GM21717 (cell line): ENCODE data around the gene CNOT6.
A peak's percentile ranks its signal among the peaks of the same experiment; 100 is the strongest.
"Not testable (repeated sequence)": the region's sequence is repeated elsewhere in the genome, so short reads cannot be mapped to it uniquely, and the experiment has no call there.

Experiments used
- ATAC-seq: cut with Tn5 transposase; IDR thresholded peaks from one replicate; pipeline ENCODE4 v1.9.1; 2021; ENCODE audit warnings: mild to moderate bottlenecking, moderate library complexity; ENCODE audit not compliant: unreplicated experiment

The CNOT6 gene

DNA sequence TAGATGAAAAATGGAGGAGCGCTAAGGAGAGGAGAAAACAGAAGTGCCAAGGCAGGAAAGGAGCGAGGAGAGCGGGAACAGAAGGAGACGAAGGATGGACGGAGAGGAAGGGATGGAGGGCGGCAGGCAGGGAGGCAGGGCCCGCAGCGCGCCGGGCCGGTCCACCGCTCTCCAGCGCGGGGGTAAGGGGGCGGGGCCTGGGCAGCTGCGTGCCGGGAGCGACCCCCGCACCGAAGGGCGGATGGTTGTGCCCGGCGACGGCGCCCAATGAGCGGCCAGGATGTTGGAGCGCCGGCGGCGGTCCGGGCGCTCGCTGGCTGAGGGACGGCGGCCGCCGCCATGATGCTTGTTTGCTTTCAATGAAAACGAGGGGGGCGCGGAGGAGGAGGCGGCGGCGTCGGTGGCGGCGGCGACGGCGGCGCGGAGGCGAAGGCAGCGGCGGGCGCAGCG is at the start of gene CNOT6:
TSS of gene CNOT6 (plus strand) at position 320 of the 450 bp plus-strand sequence. CDS start 34,898 bp downstream, outside the sequence.
- peak; percentile 88 for ATAC-seq

DNA sequence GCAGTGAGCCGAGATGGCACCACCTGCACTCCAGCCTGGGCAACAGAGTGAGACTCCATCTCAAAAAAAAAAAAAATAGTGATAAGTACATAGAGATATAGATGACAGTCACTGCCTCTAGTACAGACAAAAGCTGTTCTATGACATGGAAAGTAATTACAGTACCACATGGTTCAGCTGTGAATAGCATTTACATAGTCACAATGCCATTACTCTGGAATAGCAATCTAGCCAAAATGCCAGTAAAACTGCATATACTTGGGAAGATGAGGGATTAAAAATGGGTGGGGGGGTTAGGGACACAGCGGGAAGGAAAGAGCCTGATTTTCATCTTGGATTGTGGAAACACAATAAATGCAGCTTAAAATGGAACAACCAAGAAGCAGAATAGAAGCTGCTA is 39.4 kb upstream of the CNOT6 start:
- no peak for ATAC-seq

DNA sequence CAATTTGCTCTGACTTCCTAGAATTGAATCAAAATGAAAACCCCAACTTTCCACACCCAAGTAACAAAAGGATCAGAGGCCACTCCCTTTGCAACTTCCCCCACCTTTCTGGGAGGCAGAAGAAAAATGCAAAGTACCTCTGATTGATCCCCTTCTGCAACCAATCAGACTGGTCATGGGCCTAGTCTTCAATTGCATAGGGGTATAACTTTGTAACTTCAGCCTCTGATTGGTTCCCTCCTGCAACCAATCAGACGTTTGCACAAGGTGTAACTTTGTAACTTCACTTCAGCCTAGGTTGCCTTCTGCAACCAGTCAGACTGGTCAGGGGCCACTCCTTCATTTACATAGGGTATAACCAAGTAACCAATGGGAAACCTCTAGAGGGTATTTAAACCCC is 38.3 kb upstream of the CNOT6 start:
- no peak for ATAC-seq

DNA sequence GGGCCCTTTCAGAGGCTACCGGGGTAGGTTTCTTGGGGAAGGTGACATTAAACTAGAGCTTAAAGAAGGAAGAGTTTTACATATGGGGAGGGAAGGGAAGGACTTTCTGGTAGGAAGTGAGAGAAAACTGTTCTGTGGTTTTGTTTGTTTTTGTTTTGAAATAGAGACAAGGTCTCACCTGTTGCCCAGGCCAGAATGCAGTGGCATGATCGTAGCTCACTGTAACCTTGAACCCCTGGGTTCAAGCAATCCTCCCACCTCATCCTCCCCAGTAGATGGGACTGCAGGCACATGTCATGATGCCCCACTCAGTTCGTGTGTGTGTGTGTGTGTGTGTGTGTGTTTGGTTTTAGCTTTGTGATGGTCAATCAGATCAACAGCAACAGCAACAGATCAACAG is 37.4 kb upstream of the CNOT6 start:
- ATAC-seq: no peak

DNA sequence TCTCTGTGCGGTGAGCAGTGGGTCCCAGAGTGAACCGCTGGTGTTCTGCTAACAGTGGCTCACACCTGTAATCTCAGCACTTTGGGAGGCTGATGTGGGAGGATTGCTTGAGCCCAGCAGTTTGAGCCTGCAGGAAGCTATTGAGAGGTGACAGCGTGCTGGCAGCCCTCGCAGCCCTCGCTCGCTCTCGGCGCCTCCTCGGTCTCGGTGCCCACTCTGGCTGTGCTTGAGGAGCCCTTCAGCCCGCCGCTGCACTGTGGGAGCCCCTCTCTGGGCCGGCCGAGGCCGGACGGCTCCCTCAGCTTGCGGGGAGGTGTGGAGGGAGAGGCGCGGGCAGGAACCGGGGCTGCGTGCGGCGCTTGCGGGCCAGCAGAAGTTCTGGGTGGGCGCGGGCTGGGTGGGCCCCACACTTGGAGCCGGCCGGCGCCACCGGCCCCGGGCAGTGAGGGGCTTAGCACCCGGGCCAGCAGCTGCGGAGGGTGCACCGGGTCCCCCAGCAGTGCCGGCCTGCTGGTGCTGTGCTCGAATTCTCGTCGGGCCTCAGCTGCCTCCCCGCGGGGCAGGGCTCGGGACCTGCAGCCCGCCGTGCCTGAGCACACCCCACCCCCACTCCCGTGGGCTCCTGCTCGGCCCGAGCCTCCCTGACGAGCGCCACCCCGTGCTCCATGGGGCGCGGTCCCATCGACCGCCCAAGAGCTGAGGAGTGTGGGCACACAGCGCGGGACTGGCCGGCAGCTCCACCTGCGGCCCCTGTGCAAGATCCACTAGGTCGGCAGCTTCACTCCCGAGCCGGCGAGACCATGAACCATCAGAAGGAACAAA is 35.1 kb upstream of the CNOT6 start:
- not testable (repeated sequence) for ATAC-seq

DNA sequence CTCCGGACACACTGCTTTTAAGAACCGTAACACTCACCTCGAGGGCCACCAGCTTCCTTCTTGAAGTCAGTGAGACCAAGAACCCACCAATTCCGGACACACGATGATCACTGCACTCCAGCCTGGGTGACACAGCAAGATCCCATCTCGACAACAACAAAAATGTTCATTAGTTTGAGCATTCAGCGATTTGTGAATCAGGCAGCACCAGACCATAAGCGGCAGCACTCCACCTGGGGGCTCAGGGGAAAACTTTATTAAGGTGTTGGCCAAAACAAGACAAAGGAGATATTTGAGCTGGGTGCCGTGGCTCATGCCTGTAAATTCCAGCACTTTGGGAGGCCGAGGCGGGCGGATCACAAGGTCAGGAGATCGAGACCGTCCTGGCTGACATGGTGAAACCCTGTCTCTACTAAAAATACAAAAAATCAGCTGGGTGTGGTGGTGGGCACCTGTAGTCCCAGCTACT is 34.5 kb upstream of the CNOT6 start:
- ATAC-seq: not testable (repeated sequence)

DNA sequence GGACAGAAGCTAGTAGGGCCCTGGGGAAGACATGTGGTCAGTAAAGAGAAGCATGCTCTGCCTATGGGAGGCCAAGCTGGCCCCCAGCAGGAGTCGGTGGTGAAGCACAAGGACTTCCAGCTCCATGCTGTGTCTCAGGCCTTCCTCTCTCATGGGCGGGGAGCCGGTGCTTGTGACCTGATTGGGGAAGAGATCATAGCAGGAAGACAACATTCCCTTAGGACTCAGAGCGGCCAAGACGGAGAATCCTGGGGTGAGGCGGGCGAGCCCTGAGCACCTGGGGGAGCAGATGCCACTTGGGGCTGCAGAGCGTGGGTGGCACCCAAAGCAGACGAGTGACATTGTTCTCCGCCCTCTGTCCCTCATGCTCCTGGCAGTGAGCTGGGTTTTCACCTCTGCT is 33.3 kb upstream of the CNOT6 start:
- no peak for ATAC-seq

DNA sequence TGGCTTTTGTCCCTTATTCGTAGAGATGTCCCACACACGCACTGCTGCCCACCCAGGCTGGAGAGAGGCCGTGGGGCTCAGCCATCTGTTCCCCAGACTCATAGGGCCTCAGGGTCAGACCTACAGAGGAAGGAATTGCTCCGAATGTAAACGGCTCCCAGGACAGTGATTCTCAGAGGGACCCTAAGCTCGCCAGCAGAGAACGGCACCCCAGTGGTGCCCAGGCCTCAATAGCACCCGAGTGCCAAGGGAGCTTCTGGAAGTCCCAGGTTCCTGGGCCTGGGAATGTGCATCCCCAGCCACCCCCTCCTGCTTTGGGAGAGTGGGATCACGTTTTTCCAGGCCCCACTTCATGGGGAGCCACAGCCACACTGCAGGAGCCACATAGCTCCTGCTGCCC is 32.9 kb upstream of the CNOT6 start:
- ATAC-seq: no peak

DNA sequence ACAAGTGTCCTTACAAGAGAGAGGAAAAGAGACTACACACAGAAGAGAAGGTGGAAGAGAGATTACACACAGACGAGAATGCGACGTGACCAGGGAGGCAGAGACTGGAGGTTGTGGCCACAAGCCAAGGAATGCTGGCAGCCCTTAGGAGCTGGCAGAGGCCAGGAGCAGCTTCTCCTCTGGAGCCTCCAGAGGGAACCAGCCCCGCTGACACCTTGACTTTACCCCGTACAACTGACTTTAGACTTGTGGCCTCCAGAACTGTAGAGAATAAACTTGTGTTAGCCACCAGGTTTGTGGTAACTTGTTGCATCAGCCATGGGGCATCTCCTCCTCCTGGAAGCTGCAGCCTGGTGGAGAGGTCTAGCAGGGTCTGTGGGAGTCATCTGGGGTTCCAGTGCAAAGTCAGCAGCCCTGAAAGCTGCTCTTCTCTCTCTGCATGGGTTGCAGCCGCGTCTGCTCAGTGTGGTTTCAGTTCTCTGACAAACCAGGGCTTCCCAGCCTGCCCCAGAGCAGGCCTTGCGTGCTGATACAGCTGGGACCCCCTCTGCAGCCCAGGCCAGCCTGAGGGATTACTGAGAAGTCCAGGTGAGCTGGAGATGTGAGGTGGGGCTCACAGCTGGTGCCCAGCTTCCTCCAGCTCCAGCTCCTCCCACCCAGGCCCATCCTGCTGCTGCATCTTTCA is 30.8 kb upstream of the CNOT6 start:
- no peak for ATAC-seq

DNA sequence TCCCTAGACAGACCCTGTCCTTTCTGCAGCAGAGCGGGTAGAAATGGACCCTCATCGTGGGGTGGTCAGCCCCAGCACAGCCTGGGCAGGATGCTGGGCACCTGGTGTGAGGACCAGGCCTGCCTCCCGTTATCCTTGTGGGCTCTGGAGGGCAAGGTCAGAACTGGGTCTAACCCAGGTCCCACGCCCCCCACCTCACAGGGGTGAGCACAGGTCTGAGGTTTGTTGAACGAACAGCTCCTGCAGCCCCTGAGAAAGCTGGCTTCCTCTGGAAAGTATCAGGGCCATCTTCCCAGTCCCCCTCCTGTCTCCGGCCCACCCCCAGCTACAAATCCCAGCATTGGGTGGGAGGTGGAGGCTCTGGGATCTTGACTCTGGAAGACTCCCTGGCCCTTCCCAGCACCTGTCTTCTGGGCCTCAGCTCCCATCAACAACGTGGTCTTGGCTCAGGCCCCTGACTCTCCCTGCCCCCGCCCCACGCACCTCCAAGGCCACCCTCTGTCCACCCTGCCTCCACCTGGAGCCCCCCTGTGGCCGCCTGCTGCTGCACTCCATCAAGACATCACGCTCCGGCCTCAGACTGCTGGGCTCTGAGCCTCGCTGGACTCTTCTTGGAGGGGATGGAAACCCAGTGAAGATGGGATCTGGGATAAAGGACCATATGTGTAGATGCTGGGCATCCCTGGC is 30.1 kb upstream of the CNOT6 start:
- ATAC-seq: no peak

DNA sequence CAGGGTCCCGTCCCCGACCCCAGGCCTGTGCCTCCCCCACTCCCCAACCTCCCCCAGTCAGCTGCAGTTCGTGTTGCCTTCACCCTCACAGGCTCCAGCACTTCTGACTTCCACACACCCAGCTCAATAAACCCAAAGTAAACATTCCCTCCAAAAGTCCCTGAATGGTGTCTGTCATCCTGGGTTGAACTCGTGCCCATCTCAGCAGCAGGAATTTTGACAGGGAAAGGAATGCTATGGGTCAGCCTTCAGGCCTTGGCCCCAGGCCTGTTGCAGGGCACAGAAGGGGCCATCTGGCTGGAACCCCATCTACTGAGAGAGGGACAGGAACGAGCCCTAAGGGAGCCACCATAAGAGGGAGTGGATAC is 29.6 kb upstream of the CNOT6 start:
- no peak for ATAC-seq

DNA sequence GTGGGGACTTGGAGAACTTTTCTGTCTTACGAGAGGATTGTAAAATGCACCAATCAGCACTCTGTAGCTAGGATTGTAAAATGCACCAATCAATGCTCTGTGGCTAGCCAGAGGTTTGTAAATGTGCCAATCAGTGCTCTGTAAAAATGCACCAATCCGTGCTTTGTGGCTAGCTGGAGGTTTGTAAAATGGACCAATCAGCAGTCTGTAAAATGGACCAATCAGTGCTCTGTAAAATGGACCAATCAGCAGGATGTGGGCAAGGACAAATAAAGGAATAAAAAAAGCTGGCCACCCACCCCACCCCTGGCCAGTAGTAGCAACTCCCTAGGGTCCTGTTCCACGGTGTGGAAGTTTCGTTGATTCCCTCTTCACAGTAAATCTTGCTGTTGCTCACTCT is 29.1 kb upstream of the CNOT6 start:
- not testable (repeated sequence) for ATAC-seq

DNA sequence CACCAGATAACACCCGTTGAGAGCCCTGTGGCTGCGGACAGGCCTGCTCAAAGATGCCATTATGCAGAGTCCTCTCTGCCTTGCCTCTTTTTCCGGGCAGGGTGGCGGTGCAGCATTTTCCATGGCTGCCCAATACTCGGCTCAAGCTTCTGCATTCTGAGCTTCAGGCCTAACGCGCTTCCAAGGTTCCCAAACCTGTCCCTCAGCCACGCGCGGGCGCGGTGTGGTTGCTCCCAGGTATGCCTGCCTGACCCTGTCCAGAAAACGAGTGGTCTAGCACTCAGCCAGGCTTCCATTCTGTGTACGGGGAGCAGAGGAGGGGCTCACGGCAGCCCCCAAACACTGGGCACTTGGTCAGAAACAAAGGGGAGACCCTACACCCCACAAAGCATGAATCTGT is 27.9 kb upstream of the CNOT6 start:
- no peak for ATAC-seq

DNA sequence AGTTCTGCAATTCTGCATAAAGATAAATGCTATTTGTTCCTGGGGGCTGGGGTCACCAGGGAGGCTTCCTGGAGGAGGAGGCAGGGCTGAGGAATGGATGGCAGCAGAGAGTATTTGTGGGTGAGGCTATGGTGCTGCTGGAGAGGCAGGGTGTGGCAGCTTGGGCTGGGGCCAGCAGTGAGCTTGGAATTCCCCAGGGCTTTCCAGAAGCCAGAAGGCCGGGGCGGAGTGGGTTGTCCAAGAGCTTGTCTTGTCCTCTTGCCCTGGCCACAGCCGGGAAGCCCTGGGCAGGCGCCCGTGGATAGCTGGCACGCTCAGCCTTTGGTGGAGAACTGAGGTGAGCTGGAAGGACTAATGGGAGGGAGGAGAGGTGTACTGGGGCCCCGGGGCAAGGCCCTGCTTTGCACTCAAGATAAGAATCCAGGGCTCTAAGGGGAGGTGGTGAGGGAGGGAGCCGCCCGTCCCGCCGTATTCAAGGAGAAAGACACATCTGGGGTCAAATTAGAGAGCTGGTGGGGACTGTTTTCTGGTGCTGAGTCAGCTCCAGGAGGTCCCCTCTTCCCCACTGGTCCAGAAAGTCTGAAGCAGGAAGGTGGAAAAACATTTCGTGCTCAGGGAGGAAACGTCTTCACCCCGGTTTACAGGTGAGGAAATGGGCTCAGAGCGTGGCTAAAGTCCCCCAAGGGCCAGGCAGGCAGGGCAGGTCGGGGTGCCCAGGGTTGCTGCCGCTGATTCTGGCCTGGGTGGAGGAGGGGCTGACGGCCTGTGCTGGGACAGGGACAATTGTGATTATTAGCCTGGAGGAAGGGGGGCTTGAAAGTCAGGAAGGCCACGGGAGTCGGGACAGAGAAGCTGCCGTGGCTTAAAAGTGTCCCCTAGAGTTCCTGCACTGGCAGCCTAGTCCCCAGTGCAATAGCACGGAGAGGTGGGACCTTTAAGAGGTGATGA is 26.9 kb upstream of the CNOT6 start:
- no peak for ATAC-seq

DNA sequence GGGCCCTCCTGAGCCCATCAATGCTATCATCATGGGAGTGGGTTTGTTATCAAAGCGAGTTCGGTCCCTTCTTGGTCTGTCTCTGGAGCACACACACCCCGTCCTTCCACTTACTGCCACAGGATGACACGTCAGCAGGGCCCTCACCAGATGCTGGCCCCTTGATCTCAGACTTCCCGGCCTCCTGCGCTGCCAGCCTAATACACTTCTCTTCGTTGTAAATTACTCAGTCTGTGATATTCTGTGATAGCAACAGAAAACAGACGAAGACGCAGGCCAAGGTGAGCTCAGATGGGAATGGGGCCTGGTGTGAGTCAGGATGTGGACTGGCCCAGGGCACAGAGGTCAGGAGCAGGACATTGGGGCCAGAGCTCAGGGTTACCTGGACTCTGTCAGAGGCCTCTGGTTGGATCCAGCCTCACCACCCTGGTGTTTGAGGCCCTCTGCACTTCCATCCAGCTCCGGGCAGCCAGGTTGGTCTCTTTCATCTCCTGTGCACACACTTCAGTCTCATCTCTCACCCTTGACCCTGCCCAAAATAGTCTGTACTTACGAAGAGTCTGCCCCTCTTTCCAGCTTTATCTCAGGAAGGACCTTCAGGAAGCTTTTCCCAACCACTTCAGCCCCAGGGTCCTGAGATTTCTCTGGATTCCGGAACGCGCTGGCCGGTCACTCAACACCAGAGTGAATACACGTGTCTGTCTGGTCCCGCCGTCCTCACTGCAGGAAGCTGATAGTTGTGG is 26.0 kb upstream of the CNOT6 start:
- ATAC-seq: no peak

DNA sequence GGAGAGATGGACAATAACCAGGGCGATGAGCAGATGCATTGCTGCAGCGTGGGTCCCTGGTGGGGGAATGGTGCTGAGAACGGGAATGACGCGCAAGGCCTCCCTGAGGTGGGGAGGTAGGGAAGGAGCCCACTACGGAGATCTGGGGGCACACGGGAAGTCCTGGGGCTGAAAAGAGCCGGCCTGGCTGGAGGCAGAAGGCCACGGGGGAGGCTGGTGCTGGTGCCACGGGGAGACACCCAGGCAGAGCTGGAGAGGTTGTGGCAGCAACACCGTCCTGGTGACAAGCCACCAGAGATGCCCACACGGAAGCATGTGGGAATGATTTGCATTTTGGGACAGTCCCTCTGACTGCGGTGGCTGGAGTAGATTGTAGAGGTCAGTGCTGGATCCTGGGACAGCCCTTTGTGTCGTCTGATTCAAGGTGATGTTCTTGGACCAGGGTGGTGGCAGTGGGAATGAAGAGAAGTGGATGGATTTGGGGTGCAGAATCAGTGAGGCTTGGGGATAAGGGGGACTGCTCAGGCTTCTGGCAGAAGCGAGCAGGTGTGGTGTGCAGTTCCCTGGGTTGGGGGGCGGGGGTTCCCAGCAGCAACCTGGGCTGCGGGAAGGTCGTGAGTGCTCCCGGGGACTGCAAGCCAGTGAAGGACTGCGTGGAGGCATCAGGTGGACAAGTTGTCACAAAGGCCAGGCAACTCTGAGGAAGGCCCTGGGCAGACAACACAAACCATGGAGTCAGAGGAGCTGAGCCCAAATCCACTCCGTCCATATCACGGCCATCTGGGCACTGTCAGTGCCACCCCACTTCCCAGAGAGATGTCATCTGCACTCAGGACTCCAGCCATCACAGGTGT is 25.2 kb upstream of the CNOT6 start:
- ATAC-seq: no peak

DNA sequence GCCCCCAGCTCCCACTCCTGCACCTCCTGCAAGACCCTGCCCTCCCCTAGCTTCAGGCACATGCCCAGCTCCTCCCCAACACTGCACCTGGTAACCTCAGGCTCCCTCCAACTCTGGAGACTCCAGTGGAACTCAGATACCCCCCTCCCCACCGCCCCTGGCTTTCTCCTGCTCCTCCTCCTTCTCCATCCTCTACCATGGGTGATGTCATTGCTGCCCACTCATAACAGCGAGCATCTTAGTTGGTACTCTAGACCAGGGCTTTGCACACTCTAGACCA is 24.7 kb upstream of the CNOT6 start:
- ATAC-seq: no peak

DNA sequence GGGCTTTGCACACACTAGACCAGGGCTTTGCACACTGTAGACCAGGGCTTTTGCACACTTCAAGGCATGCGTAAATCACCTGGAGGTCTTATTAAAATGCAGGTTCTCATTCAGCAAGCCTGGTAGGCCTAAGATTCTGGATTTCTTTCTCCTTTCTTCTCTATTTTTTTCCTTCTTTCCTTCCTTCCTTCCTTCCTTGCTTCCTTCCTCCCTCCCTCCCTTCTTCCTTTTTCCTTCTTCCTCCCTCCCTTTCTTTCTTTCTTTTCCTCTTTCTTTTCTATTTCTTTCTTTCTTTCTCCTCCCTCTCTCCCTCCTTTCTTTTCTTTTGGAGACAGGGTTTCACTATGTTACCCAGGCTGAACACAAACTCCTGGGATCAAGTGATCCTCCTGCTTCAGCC is 24.3 kb upstream of the CNOT6 start:
- no peak for ATAC-seq

DNA sequence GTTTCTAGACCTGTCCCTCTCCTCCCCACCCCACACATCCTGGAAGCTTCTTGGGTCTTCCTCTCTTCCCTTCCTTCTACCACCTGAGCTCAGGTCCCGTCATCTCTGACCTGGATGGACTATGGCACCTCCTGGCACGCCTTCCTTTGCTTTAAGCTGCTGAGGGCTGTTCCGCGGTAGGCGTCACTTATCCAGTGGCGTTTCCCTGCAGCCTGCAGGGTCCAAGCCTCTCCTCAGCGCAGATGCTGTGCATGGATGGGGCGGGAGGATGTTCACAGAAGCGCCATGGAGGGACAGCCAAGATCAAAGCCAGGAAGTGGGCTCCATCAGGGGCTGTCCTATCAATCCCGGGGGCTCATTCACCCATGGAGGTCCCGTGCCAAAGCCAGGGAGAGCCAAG is 23.8 kb upstream of the CNOT6 start:
- ATAC-seq: no peak
